RWPE2 (cell line): ENCODE measurements around the gene BMAL1.
A peak's percentile ranks its signal among the peaks of the same experiment; 100 is the strongest.

Source experiments
- ATAC-seq: fragments of 200-7000 bp; cut with Tn5 transposase; 3 replicates; pipeline ENCODE4 v1.9.1; 2021; ENCODE audit warnings: low read depth
- DNase-seq: peaks from one replicate; pipeline ENCODE4 v3.0.0-alpha.2; 2020; ENCODE audit warnings: low spot score
- H3K27ac ChIP-seq: fragments of 450-650 bp; 2 replicates; pipeline ENCODE4 v1.5.1; 2017; ENCODE audit warnings: mild to moderate bottlenecking; ENCODE audit not compliant: poor library complexity, severe bottlenecking
- H3K27me3 ChIP-seq: fragments of 250-450 bp; sonication (Bioruptor Pico); 2 replicates; pipeline ENCODE4 v1.5.1; 2021; ENCODE audit warnings: mild to moderate bottlenecking, moderate library complexity; ENCODE audit not compliant: insufficient read depth, poor library complexity, severe bottlenecking
- H3K36me3 ChIP-seq: fragments of 250-450 bp; sonication (Bioruptor Pico); 2 replicates; pipeline ENCODE4 v1.5.1; 2020; ENCODE audit warnings: low read depth, mild to moderate bottlenecking, moderate library complexity
- H3K4me1 ChIP-seq: fragments of 250-450 bp; sonication (Bioruptor Pico); 2 replicates; pipeline ENCODE4 v1.5.1; 2021; ENCODE audit warnings: mild to moderate bottlenecking, moderate library complexity; ENCODE audit not compliant: insufficient read depth, poor library complexity, severe bottlenecking
- H3K4me3 ChIP-seq: fragments of 250-450 bp; sonication (Bioruptor Pico); 2 replicates; pipeline ENCODE4 v1.5.1; 2021; ENCODE audit warnings: mild to moderate bottlenecking, moderate library complexity; ENCODE audit not compliant: severe bottlenecking
- H3K9me3 ChIP-seq: fragments of 250-450 bp; sonication (Bioruptor Pico); 2 replicates; pipeline ENCODE4 v1.5.1; 2021; ENCODE audit warnings: mild to moderate bottlenecking, moderate library complexity; ENCODE audit not compliant: severe bottlenecking
- TF ChIP-seq, protein P1 (sequence below): fragments of 450-650 bp; IDR thresholded peaks from one replicate; pipeline ENCODE4 v1.5.1; 2017; ENCODE audit warnings: mild to moderate bottlenecking, moderate library complexity; ENCODE audit not compliant: poor library complexity, severe bottlenecking

BMAL1 gene

DNA sequence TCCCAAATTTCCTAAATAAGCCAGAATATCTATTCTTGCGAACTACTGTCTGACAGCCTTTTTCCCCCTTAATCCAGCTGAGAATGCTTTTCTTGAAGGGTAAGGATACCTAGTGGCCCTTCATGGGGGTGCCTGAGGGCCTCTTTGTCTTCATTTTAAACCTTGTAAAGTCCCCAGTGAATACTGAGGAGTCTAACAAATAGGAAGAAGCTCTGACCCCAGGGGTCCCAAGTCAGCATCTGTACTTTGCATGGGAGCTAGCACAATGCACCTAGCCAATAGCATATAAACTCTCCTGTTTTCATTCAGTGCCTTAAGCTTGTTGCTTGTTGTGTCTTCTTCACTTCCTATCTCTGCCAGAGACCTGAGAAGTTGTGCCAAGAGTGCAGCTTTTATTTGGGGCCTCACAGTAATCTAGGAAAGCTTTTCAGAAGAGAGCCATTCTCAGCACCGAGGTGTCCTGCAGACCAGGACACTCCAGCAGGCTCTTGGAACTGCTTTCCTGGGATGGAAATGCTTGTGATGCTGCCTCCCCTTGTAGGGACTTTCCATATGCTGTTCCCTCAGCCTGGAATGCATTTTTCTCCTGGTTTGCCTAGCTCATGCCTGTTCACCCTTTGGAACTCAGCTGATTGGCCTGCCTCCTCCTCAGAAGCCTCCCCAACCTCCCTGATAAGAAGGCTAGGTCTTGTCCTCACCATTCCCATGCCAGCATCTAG is 37.2 kb downstream of the BMAL1 start:
- no peak for DNase-seq
- TF ChIP-seq, protein P1, sequence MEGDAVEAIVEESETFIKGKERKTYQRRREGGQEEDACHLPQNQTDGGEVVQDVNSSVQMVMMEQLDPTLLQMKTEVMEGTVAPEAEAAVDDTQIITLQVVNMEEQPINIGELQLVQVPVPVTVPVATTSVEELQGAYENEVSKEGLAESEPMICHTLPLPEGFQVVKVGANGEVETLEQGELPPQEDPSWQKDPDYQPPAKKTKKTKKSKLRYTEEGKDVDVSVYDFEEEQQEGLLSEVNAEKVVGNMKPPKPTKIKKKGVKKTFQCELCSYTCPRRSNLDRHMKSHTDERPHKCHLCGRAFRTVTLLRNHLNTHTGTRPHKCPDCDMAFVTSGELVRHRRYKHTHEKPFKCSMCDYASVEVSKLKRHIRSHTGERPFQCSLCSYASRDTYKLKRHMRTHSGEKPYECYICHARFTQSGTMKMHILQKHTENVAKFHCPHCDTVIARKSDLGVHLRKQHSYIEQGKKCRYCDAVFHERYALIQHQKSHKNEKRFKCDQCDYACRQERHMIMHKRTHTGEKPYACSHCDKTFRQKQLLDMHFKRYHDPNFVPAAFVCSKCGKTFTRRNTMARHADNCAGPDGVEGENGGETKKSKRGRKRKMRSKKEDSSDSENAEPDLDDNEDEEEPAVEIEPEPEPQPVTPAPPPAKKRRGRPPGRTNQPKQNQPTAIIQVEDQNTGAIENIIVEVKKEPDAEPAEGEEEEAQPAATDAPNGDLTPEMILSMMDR, result no peak
- Histone ChIP-seq H3K9me3 (no peaks in the 10 kb centered on the region), H3K27ac (no peak overlapping the region), H3K4me1 (peaks cover 20% of the 10 kb centered on the region), H3K27me3 (no peaks in the 10 kb centered on the region), H3K36me3 (no peaks in the 10 kb centered on the region; the same call in 1 of the 2 replicates), H3K4me3 (no peak overlapping the region)
- no peak for ATAC-seq

DNA sequence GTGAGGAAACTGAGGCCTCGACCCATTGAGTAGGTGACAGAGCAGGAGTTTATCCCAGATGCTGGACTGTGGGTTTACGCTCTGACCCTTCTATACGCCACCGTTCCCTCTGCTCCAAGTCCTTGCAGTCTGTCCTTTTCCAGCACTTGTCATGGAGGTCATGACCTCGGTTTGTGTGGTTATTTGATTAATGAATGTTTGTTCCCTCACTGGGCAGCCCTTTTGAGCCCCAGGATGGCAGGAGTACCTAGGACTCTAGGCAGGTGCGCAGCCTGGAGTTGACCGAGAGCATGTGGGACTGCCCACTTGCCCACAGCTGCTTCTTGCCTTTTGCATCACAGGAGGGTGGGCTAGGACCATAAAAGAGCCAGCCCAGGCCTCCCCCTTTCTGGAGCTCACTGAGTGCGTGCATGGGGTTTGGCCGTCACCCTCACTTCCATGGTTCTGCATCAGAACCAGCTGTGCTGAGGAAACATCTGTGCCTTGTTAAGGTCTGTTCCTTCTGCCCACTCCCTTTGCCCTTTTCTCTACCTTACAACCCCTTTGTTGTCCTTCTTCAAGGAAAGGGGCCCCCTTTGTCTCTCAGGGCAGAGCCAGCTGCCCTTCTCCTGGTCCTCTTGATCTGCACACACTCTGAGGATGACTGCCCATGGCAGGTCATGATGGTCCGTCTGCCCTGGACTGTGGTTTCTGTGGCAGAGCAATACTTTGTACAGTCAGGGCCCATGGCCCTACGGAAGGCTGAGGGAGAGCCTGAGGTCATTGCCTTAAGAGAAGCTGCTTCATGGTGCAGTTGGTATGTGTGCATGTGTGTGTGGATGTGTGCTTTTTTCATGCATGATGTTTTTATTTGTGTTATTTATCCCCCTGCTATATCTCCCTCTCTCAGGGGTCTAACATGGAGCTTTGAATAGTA is 38.2 kb downstream of the BMAL1 start:
- H3K36me3 ChIP-seq, result no peaks in the 10 kb centered on the region; the same call in 1 of the 2 replicates
- peaks cover 20% of the 10 kb centered on the region for H3K4me1 ChIP-seq
- TF ChIP-seq, protein P1, result no peak
- H3K27me3 ChIP-seq, result no peaks in the 10 kb centered on the region
- peak overlapping the region; percentile 27 for H3K27ac ChIP-seq
- DNase-seq (no peak), ATAC-seq (peak; percentile 28; the same call in 2 of the 3 replicates)
- no peak overlapping the region for H3K4me3 ChIP-seq
- no peaks in the 10 kb centered on the region for H3K9me3 ChIP-seq

DNA sequence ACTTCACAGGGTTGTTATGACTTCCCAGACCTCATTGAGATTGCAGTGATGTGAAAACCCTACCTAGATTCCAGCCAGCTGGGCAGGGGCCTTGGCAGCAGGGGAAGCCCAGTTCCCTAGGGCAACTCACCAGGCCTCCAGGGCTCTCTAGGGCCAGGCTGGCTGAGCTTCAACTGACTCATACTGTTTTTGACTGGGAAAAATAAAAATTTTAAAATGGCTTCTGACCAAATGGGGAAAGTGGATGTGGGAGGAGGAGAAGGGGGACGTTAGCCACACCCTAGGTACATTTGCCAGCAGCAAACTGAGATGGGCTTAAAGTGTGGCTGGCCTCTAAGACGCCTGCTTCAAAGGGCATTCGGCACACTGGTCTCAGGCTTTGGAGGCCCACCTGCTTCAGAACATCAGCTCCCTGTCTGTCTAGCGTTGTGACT is 39.0 kb downstream of the BMAL1 start:
- TF ChIP-seq, protein P1, result no peak
- Histone ChIP-seq H3K36me3 (no peaks in the 10 kb centered on the region), H3K27me3 (no peaks in the 10 kb centered on the region), H3K9me3 (no peaks in the 10 kb centered on the region), H3K4me1 (peaks cover 13% of the 10 kb centered on the region), H3K4me3 (no peak overlapping the region), H3K27ac (peak overlapping the region; percentile 27)
- DNase-seq, result no peak
- peak; percentile 91 for ATAC-seq

DNA sequence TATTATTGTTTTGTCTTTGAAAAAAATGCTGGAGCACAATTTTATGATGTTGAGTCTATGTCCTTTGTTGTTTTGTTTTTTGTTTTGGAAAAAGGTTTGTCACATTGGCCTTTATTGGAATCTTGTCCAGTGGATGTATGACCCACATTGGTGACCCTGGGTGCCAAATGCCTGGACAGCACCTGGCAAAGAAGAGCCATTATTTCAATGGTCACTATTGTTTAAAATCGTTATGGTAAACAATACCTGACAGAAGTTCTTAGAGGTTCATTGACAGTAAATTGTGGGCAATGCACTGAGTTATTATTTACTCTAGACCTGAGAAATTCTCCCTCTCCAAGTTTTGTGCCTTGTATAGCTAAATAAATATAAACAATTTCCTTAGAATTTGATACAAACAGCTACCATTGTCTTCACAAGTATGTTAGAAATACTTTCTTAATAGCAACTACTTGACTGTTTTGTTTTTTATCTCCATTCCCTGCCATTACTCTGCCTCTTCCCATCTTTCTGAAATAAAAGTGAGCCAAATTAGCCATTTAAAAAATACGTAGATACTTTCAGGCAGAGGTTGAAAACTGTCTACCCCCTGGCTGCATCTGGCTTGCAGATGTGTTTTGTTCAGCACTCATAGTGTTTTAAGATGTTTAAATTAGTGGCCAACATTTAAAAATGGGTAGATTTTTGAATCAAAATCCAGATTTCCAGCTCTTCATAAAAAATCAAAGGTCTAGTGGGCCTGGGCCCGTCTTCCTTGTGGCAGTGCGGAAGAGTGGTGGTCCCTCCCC is 39.9 kb downstream of the BMAL1 start:
- DNase-seq (no peak), ATAC-seq (no peak)
- no peaks in the 10 kb centered on the region for H3K36me3 ChIP-seq
- TF ChIP-seq, protein P1, result no peak
- peaks cover 9% of the 10 kb centered on the region for H3K4me1 ChIP-seq
- H3K9me3 ChIP-seq, result no peaks in the 10 kb centered on the region
- peak overlapping the region; percentile 27 for H3K27ac ChIP-seq
- no peak overlapping the region for H3K4me3 ChIP-seq
- no peaks in the 10 kb centered on the region for H3K27me3 ChIP-seq
